T follicular helper cell (primary cell): ENCODE measurements around the gene AMDHD2.
A peak's percentile ranks its signal among the peaks of the same experiment; 100 is the strongest.

Experiments used
- DNase-seq: peaks from one replicate; pipeline ENCODE4 v3.0.0-alpha.2; 2020; ENCODE audit warnings: low read depth

AMDHD2 gene

DNA sequence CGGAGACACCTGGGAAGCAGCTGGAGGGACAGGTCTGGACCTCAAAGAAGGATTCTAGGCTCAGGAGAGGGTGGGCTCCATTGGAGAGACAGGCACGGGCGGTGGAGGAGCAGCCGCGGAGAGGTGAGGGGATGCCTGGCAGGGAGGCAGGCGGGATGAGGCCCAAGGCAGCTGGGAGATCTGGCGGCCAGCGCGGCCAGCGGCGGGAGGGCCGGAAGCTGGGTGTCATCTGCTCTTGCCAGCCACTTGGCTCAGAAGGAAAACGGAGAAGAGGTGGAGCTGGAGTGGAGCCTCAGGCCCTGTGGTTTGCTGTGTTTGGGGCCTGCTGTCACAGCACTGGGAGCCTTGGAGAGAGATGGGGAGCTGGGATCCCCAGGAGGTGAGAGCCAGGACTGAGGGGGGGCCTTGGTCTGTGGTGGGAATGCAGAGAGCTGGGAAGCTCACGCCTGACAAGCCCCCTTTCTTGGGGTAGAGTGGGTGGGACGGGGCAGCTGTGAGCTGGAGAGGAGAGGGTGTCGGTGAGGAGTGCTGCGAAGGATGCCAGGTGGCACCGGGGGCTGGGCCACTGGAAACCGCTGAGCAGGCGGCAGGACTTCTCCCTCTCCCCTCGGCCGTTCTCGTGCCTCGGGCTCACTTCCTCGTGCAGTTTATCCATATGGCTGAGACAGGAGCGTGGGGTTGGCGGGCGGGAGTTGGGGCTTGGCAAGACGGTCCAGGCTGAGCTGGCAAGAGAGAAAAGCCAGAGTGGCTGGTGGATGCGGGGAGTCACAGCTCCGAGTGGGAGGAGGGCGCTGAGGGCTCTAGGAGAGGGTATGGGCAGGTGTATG lies 37.2 kb upstream of the AMDHD2 start:
- no peak for DNase-seq

DNA sequence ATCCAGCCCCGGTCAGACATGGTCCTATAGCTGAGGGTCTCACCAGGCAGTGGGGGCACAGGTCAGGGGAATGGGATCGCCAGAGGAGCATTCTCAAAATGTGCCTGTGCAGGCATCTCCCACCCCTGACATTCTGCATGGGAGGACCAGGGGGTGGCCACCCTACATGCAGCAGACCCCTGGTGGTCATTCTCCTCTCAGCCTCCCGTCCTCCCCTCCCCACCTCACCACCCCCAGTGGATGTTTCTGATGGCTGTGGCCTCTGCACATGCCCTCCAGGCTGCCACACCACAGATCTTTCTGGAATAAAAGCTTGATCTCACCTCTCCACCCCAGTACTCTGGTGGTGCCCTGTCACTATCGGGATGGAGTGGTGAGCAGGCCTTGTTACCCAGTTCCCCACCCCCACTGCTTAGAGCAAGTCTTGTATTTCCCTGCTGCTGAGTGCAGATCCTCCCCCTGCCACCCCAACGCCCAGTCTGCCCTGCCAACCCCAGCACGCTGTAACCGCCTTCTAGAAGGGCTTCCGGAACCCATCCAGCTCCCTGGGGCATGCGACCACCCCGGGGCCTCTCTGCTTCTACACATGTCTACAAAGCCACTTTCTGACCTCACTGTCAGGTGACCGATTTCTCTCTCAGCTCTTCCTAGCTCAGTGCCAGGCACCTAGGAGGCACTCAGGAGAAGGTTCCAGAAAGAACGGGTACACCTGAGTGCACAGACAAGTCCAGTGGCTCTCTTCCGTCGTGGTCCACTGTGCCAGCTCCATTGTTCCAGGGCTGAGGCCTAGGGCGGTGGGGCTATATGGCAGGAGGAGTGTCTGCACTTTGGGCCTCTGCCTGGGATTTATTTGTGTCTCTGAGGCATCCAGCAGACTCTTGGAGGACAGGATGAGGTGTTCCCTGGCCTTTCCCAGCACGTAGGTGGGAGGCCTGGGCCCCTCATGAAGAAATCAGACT lies 36.0 kb upstream of the AMDHD2 start:
- DNase-seq = no peak

DNA sequence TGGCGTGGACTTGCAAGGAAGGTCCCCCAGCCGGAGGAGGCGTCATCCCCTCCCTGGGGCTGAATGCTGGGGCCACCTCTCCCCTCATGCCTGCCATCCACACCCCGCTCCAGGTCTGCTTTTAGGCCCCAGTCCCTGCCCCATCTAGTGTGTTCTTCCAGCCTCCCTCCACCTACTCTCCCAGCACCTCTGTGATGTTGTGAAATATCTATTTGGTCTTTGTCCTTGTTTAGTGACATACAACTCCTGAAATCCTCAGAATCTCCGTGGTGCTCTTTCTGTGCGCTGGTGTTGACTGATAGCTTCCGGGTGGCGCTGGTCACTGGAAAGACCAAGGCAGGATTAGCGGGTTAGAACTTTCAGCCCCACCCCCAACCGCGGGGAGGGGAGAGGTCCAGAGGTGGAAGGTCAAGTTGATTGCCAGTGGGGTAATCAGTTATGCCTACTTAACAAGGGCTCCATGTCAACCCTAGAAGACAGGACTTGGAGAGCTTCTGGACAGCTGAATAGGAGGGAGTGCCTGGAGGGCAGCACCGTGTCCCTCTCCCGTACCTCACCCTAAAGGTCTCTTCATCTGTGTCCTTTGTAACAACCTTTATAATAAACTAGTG lies 35.2 kb upstream of the AMDHD2 start:
- DNase-seq = no peak

DNA sequence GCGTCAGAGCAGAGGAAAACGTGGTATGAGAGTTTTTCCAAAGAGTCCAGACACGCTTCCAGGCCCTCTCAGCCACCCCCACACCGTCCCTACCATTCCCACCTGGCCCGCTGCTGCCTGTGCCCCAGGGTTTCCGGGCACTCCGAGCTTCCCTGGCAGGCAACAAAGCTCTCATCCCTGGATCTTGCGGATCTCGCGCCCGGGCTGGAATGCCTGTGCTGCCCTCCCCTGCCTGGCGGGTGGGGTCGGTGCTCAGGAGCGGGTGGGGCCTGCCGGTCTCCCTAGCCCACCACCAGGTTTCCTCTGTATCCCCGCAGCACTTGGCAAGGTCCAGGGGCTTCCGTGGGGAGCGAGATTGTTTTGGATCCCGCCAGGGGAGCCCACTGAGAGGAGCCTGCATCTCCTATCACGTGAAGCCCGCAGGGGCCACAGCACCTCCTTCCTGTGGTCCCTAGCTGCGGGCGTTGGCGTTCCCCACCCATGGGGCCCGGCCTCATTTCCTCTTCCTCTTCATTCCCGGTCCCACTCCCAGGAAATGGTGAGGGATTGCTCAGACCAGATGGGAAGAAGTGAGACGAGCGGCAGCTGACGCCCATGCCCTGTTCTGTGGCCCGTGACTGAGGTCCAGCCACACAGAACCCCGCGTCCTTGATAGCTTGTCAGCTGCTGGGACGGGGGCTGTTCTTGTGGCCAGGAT lies 34.2 kb upstream of the AMDHD2 start:
- DNase-seq = no peak

DNA sequence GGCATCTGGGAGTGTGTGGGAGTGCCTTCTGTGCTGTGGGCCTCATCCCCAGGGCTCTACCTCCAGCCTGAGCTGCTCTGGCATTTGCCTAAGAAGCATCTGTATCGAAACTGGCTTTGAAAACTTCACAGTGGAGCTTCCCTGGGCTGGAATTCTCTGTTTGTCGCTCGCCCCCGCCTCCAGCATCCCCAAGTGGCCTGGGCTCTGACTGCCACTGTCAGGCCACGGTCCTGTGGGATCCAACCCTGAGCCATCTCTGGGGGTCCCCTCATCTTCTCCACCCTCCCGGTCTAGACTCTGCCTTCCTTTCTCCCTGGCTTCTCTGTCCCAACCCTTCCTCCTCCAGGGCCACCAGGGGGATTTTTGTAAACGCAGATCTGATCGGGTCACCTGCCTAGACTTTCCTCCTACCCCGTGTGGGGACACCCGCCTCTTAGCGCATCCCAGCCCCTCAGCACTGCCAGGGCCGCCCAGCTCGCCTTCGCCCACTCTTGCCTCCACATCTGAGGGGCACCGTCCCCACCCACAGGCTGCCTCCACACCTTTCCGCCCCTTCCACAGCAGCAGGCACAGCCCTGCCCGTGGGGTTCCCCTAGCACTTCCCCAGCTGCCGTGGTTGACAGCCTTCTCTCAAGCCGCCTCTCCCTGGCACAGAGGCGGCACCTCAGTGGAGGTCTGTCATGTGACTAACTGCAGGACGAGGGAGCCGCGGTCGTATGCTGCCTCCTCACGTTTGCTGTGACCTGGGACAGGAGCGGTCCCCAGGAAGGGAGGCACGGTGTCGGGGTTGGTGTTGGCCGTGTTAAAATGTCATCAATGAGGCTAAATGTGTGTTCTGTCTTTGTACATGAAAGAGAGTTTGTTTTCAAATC lies 33.3 kb upstream of the AMDHD2 start:
- DNase-seq = peak; percentile 73

DNA sequence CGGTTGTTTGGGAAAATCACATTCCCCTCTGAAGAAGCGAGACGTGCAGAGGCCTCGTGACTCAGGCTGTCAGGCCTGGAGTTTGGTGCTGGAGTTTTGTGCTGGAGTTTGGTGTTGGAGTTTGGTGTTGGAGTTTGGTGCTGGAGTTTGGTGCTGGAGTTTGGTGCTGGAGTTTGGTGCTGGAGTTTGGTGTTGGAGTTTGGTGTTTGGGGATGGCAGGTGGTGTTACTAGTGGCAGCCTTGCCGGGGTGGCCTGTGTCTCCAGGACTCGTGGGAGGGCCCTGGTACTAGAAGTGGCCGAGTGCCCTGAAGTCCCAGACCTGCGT lies 32.7 kb upstream of the AMDHD2 start:
- no peak for DNase-seq

DNA sequence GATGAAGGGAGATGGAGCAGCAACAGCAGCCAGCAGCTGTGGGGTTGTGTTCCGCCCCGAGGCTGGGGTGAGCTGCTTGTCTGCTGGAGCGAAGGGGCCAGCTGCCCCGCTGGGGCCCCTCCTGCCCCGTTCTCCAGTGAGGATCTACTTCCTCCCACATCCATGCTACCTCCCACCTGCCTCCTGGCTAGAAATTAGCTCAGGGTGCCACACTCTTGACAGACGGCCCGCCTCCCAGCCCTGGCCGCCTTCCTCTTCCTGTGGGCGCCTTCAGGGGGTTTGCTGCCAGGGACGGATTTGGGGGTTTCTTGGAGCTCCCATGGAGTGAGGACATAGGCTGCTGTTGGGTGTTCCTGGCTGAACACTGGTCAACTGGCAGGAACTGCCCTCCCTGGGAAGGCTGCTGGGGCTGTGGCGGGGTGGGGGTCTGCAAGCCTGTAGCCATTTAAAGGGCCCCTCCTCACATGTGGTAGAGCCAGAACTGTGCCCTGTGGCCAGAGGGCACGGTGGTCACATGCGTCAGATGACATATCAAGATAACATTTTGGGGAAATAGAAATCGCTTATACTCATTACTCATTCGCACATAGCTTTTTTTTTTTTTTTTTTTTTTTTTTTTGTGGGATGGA lies 32.2 kb upstream of the AMDHD2 start:
- no peak for DNase-seq

DNA sequence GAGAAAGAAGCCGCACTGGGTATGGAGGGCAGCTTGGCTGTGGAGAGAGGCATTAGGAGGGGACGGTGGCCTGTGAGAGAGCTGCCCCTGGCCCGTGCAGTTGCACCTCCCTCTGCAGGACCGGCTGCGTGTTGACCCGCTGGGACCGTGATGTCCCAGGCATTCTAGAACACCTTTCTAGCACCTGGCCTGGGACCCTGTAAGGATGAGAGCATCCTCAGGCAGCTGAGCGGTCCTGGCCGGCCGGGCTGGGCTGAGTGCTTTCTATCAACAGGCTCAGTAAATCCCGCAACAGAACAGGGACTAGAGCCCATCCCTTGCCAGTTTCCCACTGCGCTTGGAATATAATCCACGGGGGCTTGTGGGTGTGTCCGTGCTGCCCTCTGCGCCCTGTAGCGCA lies 30.6 kb upstream of the AMDHD2 start:
- DNase-seq = no peak

DNA sequence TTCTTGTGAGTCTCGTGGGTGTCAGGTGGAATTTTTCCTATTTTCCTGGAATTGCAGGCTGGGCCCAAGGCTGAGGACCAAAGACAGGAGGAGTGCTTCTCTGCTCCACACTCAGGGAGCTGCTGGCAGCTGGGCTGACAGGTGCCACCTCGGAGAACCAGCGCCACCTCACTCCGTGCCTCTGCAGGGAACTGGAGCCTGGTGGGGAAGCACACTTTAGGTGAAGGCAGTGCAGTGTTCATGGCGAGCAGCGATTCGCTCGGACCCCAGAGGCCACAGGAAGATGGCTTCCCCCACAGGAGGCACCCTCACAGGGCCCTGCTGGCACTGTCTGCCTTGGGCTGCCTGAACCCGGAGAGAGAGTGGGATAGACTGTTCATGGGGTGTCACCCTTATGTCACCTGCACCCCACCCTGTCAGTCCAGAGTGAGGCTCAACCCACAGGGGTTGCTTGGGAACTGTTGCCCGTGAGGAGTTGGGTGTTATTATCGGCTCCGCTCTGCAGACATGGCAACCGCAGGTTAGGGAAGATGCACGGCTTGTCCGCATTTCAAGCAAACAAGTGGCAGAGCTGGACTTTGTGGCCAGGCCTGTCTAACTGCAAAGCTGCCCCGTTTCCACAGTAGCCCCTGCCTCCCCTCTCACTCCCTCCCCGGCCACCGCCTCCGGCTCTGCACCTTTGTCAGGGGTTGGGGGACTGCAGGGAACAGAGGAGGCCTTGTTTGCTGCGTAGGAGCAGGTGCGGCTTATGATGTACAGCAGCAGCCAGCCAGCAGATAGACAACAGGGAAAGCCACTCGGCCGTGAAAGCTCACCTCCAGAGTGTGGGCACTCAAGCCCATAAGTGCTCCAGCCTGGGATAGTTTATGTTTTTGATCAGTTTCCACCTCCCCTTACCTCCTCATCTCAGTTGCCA lies 29.7 kb upstream of the AMDHD2 start:
- DNase-seq = no peak

DNA sequence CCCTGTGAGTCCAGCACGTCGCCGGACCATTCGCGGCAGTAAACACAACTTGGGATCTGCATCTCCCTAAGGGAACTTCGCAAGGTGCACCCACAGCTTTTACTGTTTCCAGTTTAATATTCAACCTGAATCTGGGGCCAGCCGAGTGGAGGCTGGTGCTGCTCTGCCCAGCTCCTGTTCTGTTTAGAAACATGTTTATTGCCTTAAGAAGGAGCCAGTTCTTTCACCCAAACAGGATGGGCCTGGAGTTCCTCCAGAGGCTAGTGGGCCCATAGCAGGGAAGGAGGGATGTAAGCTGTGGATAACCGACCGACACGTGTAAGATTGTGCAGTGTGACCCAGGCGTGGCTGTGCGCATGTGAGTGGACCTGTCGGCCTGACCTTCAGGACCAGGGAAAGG lies 27.9 kb upstream of the AMDHD2 start:
- DNase-seq = no peak

DNA sequence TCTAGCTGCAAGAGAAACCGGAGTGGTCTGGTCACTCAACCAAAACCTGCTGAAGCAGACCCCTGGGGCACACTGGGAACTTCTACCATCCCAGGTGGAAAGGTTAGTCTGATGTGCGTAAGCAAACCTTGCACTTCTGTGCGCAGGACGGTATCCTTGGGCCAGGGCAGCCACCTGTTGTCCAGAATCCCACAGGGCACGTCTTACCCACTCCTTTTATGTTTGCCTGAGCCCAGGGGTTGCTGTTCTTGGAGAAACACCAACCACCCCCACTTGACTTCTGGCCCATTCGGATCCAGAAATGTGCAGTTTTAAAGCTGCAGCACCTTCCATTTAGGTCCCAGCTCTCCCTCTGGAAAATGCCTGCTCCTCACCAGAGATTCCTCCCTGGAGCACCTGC lies 26.6 kb upstream of the AMDHD2 start:
- DNase-seq = no peak

DNA sequence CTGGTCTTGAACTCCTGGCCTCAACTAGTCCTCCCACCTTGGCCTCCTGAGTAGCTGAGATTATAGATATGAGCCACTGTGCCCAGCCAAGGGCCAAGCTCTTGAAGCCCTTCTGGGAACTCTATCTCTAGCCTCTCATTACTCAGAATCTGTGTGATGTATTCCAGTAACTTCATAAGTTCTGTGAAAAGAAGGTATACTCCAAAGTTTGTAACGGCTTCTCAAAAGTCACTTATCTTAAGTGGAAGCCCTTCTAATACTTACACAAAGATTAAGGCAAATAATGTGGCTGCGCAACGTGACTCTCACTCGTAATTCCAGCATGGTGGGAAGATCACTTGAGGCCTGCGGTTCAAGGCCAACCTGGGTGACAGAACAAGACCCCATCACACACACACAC lies 25.6 kb upstream of the AMDHD2 start:
- no peak for DNase-seq

DNA sequence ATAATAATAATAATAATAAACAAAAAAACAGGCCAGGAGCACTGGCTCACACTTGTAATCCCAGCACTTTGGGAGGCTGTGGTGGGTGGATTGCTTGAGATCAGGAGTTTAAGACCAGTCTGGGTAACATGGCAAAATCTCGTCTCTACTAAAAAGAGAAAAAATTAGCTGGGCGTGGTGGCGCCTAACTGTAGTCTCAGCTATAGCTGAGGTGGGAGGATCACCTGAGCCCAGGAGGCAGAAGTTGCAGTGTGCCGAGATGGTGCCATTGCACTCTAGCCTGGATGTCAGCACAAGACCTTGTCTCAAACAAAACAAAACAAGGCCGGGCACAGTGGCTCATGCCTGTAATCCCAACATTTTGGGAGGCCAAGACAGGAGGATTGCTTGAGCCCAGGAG lies 25.1 kb upstream of the AMDHD2 start:
- DNase-seq = no peak

DNA sequence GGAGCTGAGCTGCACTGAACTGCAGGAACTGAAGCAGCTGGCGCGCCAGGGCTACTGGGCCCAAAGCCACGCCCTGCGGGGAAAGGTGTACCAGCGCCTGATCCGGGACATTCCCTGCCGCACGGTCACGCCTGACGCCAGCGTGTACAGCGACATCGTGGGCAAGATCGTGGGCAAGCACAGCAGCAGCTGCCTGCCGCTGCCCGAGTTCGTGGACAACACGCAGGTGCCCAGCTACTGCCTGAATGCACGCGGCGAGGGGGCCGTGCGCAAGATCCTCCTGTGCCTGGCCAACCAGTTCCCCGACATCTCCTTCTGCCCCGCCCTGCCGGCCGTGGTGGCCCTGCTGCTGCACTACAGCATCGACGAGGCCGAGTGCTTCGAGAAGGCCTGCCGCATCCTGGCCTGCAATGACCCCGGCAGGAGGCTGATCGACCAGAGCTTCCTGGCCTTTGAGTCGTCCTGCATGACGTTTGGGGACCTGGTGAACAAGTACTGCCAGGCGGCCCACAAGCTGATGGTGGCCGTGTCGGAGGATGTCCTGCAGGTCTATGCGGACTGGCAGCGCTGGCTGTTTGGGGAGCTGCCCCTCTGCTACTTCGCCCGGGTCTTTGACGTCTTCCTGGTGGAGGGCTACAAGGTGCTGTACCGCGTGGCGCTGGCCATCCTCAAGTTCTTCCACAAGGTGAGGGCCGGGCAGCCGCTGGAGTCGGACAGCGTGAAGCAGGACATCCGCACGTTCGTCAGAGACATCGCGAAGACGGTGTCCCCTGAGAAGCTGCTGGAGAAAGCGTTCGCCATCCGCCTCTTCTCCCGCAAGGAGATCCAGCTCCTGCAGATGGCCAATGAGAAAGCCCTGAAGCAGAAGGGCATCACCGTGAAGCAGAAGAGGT lies 23.7 kb upstream of the AMDHD2 start:
- no peak for DNase-seq

DNA sequence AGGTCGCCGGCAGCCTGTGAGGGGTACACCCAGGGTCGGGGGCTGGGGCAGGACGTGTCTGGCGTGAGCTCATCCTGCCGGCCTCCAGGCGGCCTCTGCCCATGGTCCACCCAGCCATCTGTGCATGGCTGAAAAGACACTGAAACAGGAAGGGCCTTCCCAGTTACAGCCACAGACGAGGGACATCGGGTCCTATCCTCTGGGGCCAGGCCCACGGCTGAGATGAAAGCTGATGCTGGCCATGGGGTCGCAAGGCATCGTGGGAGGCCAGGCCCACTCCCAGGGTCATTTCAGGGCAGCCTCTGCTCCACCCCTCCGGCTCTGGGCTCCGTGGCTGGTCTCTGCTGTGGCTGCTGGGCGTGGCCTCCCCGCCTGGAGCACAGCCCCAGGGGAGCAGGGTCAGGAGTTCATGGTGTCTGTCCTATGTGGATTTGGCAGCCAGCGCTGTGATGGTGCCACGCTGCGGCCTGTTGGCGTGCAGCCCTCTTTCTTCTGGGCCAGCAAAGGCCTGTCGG lies 23.0 kb upstream of the AMDHD2 start:
- no peak for DNase-seq

DNA sequence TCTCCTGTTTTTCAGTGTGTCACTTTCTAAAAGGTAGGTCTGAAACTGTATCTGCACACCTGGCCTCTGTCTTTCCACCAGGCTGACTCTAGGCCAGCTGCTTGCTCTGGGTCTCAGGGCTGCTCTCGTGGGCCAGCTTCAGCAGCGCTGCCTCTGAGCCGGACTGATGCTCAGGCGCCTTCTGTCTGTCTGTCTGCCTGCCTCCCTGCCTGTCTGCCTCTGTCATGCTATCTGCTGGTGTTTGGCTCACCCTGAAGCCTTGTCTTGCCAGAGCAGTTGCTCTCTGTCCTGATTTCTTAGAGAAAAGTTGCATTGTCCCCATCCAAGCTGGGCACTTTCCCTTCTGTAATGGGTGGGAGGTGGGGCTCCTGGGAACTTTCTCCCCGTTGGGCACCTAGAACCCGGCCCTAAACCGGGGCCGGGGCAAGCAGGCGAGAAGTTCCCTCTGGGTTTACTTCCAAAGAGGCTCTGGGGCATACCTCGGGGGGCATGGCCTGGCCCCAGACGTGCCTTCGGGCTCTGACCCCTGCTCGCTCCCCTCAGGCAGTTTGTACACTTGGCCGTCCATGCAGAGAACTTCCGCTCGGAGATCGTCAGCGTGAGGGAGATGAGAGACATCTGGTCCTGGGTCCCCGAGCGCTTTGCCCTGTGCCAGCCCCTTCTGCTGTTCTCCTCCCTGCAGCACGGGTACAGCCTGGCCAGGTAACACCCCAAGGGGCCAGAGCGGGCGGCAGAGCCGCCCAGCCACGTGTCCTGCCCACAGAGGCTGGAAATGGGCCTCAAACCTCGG lies 22.3 kb upstream of the AMDHD2 start:
- no peak for DNase-seq

DNA sequence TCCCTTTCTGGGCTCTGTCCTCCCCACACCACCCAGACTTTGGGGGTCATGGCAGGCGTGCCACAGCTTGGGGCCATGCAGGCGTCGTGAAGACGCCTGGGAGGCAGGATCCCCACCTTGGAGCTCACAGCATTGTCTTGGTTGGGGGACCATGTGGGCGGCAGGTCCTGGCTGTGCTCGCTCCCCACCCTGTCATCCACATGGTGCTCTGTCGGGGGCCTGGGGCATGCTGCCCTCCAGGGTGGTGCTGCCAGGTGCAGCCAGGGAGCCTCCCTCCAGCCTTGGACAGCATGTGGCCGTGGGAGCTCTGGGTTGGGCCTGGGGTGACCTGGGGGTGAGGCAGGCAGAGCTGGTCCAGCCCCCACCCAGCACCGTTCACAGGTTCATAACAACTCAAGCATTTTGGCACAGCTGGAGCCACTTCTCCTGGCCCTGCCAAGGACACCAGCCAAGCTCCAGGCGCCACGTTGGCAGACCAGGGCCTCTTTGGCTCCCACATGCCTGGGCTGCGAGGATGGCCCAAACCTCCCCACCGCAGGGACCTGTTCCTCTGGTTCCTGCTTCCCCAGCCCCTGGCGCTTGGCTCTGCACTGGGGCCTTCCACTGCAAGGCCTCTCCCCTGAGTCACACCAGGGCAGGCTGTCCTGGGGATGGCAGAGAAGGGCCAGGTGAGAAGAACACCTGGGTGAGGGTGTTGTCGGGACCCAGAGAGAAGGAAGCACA lies 21.5 kb upstream of the AMDHD2 start:
- no peak for DNase-seq
